DMS153 (cell line): ENCODE results near the gene APMAP.

ENCODE experiments used
- DNase-seq: peaks from one replicate; lab custom pipeline; 2025; lab: John Stamatoyannopoulos, UW

APMAP gene, protein sequence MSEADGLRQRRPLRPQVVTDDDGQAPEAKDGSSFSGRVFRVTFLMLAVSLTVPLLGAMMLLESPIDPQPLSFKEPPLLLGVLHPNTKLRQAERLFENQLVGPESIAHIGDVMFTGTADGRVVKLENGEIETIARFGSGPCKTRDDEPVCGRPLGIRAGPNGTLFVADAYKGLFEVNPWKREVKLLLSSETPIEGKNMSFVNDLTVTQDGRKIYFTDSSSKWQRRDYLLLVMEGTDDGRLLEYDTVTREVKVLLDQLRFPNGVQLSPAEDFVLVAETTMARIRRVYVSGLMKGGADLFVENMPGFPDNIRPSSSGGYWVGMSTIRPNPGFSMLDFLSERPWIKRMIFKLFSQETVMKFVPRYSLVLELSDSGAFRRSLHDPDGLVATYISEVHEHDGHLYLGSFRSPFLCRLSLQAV

DNA sequence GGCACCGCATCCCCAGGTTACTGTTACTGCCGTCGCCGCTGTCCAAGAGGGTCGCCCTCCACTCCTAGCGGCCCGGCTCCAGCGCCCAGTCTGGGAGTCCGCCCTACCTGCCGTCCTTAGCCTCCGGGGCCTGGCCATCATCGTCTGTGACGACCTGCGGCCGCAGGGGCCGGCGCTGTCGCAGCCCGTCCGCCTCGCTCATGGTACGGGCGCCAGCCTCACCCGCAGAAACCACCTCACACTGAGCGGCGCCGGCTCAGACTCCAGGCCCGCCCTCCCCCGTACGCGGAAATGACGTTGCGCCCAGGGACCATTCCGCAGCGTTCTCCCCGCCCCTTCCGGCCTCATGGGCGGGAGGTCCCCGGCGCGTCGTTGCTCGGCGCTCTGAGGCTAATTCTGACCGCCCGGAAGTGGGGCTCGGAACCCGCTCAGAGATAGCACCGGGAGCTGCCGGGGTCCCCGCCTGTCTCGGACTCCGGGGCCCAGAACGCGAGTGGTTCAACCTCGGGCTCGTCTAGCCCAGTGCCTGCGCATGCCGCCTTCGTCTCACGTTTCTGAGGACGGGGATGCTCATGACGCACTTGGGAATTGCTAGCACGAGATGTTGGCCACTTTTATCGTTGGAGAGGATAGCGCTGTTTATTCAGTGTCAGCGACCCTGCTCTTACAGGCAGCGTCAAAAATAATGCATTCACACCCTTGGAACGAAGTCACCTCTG, at the start of gene APMAP:
Gene APMAP (minus strand): TSS at position 265 of the 719 bp plus-strand sequence. CDS start 63 bp downstream, at position 202.
- DNase-seq = peak; percentile 88

DNA sequence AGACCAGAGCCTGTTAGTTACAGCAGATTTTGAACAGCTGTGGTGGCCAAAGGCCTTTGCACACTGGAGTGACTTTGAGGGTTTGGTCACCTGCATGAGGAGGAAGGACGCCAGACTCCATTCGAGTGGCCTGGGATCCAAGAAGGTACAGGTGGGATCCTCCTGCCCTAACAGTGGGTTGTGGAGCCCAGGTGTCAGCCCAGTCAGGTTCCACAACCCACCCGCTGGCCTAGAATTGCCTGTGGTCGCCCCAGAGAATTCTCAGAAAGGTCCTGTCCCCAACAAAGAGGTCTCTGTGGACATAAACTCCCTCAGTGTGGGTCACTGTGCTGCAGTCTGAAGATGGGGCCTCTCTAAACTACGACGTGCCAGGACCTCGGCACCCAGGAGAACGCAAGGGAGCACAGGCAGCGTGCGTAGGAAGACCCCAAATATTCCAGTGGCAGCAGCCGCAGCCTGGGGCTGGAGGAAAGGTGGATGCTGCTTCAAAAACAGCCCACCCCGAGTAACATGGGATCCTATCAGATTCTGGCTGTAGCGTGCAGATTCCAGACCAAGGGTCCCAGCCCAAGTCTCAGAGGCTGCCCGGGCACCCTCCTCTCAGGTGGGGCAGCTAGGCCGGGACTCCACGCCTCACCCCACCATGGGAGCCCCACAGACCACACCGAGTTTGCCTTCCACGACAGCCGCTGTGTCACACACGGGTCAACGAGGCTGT, 49.4 kb upstream of the APMAP start:
- no peak for DNase-seq

DNA sequence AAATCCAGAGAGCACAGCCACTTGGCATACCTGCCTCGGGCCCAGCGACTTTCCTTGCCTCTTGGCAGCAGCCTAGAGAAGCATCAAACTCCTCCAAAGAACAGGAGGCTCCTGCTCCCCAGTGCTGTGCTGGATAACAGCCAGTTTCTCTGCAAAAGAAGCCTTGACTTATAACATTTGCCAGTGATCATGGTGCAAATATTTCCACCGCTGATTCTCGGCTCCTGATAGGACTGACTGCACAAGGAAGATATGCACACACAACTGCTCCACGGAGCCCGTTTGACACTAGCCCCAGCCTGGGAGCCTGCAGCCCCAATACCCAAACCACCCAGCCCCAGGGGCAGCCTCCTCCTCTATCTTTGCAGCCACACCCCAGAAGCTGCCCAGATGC, 47.9 kb upstream of the APMAP start:
- DNase-seq = no peak

DNA sequence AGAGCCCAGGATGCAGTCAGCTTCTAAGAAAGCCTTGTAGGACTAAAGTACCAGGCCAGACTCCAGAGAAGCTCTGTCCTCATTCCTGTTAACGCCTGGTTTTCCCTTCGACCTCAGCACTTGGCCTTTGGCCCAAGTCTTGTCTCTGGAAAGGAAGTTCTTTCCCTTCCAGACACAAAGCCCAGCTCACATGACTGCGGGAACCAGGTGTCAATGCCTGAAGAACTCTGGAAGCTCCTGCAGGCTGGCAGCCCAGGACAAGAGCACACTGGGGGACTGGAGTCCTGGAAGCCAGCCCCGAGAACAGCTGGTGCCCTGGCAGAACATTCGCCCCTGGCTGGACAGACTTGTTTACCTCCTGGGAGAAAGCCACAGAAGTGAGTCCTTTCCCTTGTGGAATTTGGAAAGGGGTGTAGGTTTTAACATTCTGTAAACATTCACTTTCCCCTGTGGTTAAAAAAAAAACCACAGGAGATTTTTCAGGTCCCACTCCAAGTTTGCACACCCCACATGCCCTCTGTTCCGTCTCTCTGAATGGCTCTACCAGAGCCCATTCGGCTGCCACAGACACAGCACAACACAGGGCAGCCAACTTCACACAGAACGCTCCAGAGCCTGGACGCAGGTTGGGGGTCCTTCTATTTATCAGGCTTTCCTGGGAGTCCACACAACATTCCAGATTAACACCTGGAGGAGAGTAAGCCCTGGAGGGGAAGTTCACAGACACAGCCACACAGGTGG, 47.3 kb upstream of the APMAP start:
- no peak for DNase-seq

DNA sequence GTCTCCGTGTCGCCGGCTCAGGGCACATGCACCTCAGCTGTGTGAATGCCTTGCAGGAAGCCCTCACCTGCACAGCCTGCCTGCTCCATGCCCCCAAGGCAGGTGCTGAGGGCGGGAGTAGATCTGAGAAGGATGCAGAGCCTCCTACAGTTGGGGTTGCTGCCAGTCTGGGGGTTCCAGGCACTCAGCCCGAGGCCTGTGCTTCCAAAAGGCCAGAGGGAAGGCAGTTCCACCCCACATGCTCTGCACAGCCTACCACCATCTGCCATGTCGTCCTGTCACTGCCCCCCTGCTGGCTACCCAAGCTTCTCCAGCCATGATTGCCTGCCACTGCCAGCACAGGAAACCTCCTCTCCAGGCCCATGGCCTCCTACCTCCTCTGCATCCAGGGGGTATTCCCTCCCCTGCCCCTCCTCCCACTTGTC, 46.1 kb upstream of the APMAP start:
- DNase-seq = no peak

DNA sequence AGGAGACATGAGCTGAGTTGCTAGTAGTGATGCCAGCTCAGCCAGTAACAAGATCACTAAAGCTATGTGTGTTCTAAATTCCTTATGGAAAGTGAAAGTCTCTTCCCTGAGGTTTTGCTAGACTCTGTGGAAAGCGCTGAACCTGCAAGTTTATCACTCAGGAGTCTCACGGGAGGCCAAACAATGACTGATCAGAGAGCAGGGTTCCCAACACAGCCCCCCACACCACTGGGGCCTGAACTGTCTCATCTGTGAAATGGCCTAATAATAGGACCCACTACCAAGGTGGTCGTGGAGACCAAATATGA, 45.5 kb upstream of the APMAP start:
- no peak for DNase-seq

DNA sequence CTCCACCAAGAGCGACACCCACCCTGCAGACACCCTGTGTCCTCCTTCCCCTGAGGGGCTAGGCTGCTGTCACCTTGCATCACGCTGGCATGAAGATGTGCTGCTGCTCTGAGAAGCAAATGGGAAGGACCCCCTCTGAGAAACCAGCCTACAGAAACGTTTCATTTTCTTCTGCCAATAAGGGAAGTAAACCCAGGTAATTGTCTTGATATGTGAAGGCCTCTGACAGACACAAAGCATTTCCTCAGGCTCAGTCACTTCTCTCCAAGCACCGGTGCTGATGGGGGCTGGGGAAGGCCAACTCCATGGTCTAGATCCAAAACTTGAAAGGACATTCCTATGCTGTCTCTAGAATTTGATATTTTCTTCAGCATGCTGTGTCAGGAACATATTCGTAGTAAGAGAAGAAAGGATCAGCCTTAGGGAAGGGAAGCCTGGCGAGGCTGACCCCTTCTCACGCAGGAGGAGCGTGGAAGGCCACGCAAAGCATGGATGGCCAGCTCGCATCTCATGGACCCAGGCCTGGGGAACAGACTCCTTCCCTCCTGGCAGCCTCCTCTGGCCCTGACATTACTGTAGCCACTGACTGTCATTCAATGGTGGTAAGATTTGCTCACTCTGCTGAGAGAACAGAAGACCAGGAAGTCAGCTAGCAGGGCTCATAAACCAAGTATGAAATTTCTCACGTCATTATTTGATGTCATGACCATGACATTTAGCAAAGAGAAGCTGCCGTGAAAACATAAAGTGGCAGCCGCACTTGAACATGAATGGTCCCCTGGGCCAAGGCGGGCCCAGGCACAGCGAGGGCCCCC, 44.9 kb upstream of the APMAP start:
- peak; percentile 51 for DNase-seq

DNA sequence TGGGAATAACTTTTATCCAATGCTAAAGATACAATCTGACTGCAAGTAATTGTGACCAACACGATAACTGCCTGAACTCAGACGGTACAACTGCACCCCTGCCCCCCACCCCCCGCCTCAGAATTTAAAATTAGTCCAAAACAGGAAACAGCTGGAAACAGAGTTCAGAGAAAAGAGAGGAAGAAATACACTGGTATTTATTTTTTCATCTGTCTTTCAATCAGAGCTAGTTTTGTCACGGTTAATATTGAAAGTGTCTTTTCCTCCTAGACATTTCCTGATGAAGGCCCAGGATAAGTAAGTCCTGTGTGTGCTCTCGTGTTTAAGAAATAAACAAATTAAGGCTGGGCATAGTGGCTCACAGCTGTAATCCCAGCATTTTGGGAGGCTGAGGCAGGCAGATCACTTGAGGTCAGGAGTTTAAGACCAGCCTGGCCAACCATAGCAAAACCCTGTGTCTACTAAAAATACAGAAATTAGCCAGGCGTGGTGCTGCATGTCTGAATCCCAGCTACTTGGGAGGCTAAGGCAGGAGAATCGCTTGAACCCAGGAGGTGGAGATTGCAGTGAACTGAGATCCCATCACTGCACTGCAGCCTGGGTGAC, 43.9 kb upstream of the APMAP start:
- no peak for DNase-seq

DNA sequence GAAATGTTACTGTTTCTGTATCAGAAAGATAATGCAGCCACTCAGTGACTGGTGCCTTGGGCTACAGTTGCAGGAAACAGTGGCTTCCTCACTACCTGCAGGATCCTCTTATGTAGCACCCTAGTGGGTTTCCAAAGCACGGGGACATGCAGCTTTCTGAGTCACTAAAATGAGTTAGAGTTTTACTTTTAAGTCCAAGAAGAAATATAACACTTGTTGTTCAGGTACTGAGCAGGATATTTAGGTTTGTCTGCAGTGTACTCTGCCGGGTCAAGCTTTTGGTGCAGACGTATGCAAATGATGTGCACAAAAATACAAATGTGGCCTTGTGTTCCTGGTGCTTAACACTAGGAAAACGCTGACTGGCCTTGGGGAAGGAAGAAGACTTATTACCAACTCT, 43.4 kb upstream of the APMAP start:
- no peak for DNase-seq

DNA sequence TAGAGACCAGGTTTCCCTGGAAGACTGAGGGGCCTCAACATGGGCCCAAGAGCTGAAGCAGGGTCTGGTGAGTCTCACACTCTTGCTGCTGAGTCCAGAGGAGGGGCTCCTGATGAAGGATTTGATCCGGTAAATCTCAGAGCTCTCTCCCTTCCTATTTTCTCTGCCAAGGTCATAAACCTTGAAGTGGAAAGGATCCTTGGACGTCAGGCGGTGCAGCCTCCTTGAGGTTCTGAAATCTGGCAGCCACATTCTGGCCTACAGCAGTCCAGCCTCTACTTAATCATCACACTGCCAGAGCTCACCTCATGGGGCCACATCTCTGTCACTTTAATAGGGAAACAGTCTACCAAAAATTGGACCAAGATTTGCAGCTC, 41.4 kb upstream of the APMAP start:
- DNase-seq = no peak

DNA sequence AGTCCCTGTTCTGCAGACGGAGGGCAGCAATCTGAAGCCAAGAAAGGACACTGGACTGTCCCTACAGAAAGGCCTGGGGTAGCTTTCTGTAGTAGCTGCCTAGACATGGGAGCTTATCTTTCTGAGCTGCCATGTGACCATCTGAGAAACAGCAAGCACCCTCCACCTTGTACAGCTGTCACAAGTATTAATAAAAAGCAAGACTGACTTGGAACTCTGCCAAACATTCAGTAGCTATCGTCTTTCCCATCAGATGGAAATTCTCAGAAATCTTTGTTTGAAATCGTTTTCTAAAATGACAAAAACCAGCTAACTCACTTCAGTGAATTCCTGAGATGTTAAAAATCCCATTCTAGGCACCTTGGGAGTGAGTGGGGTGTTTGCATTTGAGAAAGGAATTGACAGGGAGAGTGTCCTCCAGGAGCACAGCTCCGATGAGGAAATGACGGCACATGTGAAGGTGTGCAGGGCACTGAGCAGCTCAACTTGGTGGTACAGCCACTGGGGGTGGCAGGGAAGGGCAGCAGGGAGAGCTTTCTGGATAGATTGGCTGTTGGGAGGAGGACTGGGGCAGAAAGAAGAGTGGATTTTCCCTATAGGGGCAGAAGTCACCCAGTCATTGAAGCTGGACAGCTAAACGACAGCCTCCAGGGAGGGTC, 40.8 kb upstream of the APMAP start:
- no peak for DNase-seq

DNA sequence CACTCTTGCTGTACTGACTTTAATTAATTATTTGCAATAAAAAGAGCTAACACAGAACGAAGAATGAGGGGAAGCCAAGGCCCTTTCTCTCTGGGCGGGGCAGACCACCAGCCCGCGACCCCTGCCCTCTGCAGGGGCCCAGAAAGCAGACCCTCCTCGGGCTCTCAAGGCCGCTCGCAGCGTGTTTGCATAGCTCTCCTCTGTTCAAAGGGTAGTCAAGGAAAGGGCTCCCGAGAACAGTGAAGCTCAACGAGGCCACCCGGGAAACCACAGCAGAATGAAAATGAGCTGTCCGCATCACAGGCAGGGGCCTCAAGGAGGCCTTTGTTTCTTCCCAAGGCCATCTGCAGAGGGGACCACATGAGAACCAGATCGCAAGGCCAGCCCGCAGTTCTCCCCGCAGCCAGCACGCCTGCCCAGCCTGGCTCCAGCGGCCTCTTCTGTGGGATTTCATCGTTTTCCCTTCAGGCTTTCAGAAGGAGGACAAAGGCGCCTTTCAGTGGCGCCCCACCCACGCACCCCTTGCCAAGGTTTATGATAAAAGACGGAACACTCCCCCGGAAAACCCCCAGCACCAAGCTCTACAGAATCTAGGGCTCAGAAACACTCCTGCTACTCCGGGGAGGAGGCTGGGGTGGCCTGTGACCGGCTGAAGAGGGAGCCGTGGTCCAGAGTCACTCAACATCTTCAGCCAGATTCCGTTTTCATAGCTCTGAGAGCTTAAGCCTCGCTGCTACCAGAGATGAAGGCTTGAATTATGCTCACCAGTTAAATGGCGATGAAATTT, 40.1 kb upstream of the APMAP start:
- DNase-seq = no peak

DNA sequence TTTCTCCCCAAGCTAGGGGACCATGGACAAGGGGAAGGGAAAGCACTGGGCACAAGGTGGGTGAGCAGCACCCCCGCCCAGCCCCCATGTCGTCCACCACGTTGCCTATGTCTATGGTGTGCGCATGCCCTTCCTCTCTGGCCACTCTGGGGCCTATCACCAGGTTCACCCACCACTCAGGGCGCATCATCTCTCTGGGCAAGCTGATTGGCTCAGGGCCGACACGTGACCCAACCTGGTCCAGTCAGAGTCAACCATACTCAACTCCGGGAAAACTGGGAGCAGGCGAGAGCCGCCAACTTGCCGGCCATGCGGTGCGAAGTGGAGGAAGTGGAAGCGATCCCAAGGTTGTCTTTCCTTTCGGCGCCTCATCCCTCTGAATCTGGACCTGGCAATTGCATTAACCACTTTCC, 39.5 kb upstream of the APMAP start:
- DNase-seq = no peak

DNA sequence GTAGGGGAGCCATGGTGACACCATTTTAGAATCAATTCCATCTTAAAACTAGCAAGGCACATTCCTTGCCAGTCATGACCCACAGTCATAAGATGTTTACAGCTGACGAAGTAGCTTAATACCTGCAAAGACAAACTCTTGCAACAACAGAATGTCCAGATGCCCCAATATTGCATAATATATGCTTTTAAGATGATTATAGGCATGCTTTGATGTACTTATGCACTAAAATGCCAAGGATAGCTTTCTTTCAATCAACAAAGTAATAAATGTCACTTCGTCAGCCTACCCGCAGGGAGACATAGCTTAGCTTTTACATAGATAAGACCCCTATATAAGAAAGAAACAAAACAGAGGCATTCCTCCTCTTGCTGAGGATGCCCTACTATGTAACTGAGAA, 38.7 kb upstream of the APMAP start:
- no peak for DNase-seq

DNA sequence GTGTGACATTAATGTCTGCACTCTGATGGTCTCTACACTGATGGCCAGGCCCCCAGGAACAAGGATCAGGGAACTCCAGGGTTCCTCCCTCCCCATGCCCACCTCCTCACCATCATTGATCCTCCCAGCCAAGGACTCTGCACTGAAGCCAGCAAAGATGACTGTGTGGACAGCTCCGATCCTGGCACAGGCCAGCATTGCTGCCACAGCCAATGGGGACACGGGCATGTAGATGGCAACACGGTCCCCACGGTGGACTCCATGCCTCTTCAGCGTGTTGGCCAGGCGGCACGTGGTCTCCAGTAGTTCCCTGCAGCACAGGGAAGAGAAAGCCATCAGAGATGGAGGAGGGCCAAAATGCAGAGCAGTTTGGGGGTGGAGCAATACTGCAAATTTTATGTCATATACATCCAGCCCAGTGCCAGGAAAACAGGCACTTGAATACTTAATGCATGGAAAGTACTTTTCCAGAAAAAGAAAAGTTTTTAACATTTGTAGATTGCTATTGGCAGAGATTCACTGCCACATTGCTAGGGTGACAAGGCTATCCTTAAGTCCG, 38.2 kb upstream of the APMAP start:
- no peak for DNase-seq

DNA sequence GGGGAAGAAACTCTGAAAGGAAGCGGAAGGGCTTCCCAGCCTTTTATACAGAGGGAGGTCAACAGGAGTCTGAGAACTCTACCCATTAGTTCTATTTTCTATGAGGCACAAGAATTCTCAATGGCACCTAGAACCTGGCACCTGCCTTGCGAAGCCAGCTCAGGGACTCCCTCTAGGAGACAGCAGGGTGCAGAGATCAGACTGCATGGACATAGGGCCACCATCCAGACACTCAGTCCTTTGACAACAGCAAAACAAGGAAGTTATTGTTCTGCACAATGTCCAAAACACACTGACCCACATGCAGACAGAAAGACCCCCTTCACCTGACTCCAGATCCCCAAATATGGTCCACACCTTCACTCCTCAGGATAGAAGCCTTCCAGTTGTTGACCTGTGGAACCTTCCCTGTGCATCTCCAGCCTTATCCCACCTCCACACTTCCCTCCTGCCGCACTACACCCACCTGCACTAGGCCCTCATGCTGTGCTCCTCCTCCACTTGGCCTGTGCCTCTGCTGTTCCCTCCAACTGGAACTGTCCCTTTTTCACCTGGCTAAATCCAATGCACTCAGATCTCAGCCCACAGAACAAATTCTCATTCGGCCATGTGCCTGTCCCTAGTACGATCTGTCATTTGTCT, 37.6 kb upstream of the APMAP start:
- DNase-seq = no peak

DNA sequence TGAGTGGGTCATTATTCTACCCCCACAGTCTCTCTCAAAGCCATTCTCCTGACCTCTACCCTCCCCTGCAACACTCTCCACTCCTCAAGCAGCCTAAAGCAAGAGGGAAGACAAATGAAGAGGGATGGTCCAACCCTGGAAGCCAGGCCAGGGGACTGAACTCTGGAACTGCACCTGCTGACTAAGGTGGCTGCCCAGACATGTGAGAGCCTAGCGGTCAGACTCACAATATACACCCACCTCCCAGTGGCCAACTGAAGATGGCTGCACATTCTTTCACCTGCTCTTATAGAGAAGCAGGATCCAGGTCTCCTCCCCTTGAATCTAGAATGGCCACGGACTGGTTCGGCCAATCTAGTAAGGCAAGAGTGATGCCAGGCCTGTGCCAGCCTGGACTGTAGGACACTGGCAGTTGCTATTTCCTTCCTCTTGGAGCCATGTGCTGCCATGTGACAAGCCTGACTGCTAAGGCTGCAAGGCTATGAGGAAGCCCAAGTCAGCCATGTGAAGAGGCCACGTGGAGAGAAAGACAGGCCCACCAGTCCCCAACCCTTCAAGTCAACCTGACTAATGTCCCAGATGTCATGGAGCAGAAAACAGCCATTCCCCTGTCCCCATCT, 33.5 kb upstream of the APMAP start:
- DNase-seq = no peak

DNA sequence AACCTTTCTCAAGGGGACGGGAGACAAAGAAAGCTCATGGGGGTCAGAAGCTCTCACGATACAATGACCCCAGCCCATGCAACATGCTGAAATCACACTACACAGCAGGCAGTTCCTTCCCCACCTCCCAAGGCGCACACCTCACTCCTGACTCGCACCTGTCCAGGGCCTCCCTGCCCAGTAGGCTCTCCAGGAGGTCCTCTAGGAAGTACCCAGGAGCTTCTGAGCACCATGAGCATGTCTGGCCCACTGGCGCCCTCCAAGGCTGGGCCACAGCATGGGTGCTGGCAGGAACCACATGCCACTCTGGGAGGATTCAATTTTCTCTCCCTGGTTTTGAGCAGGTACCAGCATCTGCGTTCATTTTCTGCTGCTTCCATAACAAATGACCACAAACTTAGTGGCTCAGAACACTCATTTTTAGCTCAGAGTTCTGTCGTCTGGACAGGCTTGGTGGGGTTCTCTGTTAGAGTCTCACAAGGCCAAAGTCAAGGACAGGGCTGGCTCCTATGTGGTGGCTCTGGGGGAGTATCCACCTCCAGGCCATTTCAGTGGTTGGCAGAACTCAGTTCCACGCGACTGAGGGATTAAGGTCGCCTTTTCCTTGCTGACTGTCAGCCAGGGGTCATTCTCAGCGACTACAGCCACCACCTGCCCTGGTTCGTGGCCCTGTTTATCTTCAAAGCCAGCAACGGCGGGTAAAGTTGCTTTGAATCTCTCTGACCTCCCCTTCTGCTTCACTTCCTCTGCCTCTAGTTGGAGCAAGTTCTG, 32.7 kb upstream of the APMAP start:
- no peak for DNase-seq
